GM12875 (cell line): ENCODE data around the gene ANKRD22.

Source experiments
- H3K4me3 ChIP-seq: one replicate; pipeline ENCODE4 v1.5.1; 2011; ENCODE audit warnings: low read depth, low read length, control low read depth
- CTCF ChIP-seq: IDR thresholded peaks from 2 replicates; pipeline ENCODE4 v1.5.1; 2011; ENCODE audit warnings: low read depth, mild to moderate bottlenecking, control low read depth, inconsistent platforms, low read length, moderate library complexity, borderline replicate concordance; ENCODE audit not compliant: insufficient read depth

Gene ANKRD22

DNA sequence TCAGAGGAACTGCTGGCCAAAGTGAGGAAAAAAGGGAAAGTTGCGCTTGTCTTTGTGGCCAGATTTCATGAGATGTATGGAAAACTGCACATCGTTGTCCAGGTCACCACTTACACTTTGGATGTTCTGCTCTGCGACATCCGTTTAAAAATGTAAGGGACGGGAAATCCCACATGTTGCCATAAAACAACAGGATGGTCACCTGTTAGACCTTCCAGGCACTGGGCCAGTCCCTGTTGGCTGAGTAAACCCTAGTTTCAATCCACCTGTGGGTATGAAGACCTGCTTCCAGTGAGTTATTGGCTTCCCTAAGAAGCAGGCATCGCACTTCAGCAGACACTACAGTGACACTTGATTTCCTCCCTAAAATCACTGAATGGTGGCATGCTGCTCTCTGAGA is 25.7 kb upstream of the ANKRD22 start:
- no peak overlapping the region for H3K4me3 ChIP-seq
- no peak for TF ChIP-seq CTCF

DNA sequence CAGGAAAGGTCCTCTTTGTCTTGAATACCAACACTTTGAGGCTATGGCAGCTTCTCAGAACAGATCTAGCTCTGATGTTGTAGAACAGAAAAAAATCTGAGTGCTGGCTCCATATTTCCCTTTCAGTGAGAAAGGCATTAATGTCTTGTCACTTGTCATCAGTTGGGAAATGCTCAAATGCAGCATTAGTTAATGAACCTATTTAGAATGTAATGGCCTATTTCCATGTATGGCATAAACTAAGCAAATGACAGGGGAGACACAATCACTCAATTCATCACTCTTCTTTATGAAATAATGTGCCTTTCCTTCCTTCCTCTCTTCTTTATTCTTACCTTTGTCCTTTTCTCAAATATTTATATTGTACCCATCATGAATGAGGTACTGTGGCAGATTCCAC is 23.4 kb upstream of the ANKRD22 start:
- TF ChIP-seq CTCF, result no peak
- no peak overlapping the region for H3K4me3 ChIP-seq

DNA sequence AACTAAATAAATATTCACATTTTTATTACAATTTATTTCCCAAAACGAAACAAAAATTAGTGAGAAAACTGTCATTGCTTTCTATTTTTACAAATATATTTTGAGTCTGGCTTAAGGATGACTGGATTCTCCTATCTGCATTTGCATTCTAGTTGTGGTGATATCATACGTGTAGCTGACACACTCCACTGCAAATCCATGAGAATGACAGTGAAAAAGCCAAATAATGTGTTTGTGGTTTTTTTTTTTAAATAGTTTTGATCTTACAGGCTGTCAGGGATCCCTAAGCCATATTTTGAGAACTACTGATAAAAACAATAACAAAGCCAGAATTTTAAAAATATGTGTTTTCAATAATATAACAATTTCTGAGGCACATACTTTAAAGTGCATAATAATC is 22.6 kb upstream of the ANKRD22 start:
- no peak for TF ChIP-seq CTCF
- H3K4me3 ChIP-seq, result no peak overlapping the region

DNA sequence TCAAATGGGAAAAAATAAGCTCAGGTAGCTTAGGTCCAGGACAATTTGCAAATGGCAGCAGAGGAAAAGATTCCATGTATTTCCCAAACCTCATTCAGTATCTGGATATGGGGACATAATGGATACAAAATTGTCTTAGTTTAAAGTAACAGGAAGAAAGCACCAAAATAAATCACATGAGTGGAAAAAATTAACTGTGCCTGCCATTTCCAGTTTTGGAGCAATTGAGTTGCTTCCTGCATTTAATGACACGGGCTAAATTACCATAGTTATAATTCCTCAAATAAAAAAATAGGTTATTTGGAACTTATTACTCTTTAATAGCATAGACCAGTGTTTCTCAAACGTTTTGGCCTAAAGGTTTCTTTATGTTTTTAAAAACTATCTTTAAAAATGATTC is 22.1 kb upstream of the ANKRD22 start:
- TF ChIP-seq CTCF, result no peak
- H3K4me3 ChIP-seq, result no peak overlapping the region

DNA sequence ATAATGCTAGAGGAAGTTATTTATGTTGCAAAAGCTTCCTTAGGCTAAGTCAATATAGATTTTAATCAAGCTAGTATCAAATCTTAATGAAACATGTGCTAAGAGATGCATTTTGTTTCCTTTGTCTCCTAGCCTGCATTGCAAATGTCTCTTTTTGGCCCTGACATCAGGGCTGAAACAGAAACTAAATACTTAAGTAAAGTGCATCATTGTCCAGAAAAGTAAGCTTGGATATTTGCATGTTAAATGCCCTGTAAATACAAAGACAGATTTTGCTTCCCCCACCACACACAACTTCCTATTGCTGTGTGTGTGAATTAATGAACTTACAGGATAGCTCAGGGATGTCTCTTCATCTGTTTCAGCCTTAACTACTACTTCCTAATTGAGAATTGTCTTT is 18.4 kb upstream of the ANKRD22 start:
- no peak for TF ChIP-seq CTCF
- no peak overlapping the region for H3K4me3 ChIP-seq

- TF ChIP-seq CTCF, result no peak
- H3K4me3 ChIP-seq, result no peak overlapping the region
Measured at GRCh38 chr10:88866454-88866853, 14.8 kb upstream of the ANKRD22 start.

DNA sequence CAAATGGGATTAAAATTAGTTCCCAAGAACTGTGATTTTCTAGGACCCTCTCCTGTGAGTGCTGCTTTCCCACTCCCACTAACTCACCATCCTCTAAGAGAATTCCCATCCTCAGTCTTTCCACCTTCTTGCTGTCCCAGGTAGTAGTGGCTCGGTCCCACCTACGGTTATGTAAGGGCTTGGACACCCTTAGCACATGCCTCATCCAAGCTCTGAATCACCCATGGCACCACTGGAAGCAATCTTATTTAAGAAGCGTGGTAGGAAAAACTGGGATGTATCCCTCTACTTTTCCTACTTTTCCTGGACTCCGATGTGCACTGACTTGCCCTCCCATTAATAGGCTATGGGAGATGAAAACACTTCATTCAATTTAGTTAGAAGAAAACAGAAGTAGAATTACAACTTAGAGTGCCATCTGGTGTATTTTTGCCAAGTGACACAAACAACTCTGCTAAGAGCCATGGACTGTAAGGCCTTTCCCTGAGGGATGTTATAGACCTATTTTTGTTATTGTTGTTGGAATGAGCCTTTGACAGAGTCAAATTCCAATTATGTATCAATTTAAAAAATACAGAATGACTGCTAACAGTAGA is 13.7 kb upstream of the ANKRD22 start:
- TF ChIP-seq CTCF, result no peak
- no peak overlapping the region for H3K4me3 ChIP-seq
